Brain microvascular endothelial cell (primary cell): ENCODE measurements around the gene SMAD3.
A peak's percentile ranks its signal among the peaks of the same experiment; 100 is the strongest.

Experiments
- DNase-seq: peaks from one replicate; pipeline ENCODE4 v3.0.0-alpha.2; 2020
- H3K27ac ChIP-seq: fragments of 250-450 bp; sonication (Bioruptor Pico); 2 replicates; pipeline ENCODE4 v1.5.1; 2020; ENCODE audit warnings: mild to moderate bottlenecking, moderate library complexity
- H3K27me3 ChIP-seq: fragments of 250-450 bp; sonication (Bioruptor Pico); replicated peaks from 2 replicates; pipeline ENCODE4 v1.5.1; 2020; ENCODE audit warnings: mild to moderate bottlenecking
- H3K36me3 ChIP-seq: fragments of 250-450 bp; sonication (Bioruptor Pico); replicated peaks from 2 replicates; pipeline ENCODE4 v1.5.1; 2020; ENCODE audit warnings: mild to moderate bottlenecking
- H3K4me3 ChIP-seq: 2 replicates; pipeline ENCODE4 v1.5.1; 2011; ENCODE audit warnings: low read depth, mild to moderate bottlenecking, control low read depth, low read length, moderate library complexity
- in situ Hi-C: cut with HindIII; loops from 2 replicates; pipeline ENCODE4 v1.10.0; 2017; ENCODE audit warnings: low sequenced_read_pairs, low pct_ligation_motif_present
- TF ChIP-seq, protein P1 (sequence below): IDR thresholded peaks from 2 replicates; pipeline ENCODE4 v1.5.1; 2011; ENCODE audit warnings: low read depth, mild to moderate bottlenecking, moderate library complexity, low read length, control low read depth, inconsistent platforms; ENCODE audit errors: missing control alignments

SMAD3 gene

GRCh38 chr15:67227846-67228245 is 162.4 kb downstream of the SMAD3 start:
- H3K27ac ChIP-seq, result no peak overlapping the region
- no peaks in the 10 kb centered on the region for H3K27me3 ChIP-seq
- in situ Hi-C loops, result no loop called here
- peaks cover 16% of the 10 kb centered on the region for H3K36me3 ChIP-seq
- no peak for DNase-seq
- H3K4me3 ChIP-seq, result no peak overlapping the region
- TF ChIP-seq, protein P1, sequence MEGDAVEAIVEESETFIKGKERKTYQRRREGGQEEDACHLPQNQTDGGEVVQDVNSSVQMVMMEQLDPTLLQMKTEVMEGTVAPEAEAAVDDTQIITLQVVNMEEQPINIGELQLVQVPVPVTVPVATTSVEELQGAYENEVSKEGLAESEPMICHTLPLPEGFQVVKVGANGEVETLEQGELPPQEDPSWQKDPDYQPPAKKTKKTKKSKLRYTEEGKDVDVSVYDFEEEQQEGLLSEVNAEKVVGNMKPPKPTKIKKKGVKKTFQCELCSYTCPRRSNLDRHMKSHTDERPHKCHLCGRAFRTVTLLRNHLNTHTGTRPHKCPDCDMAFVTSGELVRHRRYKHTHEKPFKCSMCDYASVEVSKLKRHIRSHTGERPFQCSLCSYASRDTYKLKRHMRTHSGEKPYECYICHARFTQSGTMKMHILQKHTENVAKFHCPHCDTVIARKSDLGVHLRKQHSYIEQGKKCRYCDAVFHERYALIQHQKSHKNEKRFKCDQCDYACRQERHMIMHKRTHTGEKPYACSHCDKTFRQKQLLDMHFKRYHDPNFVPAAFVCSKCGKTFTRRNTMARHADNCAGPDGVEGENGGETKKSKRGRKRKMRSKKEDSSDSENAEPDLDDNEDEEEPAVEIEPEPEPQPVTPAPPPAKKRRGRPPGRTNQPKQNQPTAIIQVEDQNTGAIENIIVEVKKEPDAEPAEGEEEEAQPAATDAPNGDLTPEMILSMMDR, result no peak

DNA sequence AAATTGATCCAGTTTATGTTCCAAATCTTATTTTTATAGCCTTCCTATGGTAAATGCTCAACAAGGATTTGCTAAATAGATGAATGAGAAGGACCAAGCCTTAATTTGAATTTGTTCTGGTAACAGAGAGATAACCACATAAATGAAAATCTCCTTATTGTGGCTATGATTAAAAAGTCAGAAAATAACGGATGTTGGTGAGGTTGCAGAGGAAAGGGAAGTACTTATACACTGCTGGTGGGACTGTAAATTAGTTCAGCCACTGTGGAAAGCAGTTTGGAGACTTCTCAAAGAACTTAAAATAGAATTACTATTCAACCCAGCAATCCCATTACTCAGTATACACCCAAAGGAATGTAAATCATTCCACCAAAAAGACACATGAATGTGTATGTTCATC is 162.9 kb downstream of the SMAD3 start:
- peaks cover 16% of the 10 kb centered on the region for H3K36me3 ChIP-seq
- DNase-seq, result no peak
- no peak overlapping the region for H3K27ac ChIP-seq
- TF ChIP-seq, protein P1, result no peak
- in situ Hi-C loops, result no loop called here
- no peak overlapping the region for H3K4me3 ChIP-seq
- H3K27me3 ChIP-seq, result no peaks in the 10 kb centered on the region

- Histone ChIP-seq H3K36me3 (peaks cover 16% of the 10 kb centered on the region), H3K27ac (no peak overlapping the region)
Observed at GRCh38 chr15:67230504-67230903, 165.1 kb downstream of the SMAD3 start.

DNA sequence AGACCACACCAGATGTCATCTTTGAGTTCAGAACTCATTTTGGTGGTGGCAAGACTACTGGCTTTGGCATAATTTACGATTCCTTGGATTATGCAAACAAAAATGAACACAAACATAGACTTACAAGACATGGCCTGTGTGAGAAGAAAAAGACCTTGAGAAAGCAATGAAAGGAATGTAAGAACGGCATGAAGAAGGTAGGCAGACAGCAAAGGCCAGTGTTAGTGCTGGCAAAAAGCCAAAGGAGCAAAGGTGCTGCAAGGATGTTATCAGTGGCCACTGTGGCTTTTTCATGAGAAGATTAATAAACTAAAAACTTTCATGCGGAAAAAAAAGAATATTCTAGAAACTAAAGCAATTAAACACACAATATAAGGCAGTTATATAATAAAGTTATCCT is 167.2 kb downstream of the SMAD3 start:
- Histone ChIP-seq H3K36me3 (peaks cover 17% of the 10 kb centered on the region), H3K27me3 (no peaks in the 10 kb centered on the region), H3K27ac (no peak overlapping the region), H3K4me3 (no peak overlapping the region)
- TF ChIP-seq, protein P1, result no peak
- in situ Hi-C loops, result no loop called here
- DNase-seq, result no peak

More at GRCh38 chr15:67230504-67230903, 165.1 kb downstream of the SMAD3 start:
- in situ Hi-C loops, result no loop called here
- TF ChIP-seq, protein P1, result no peak
- Histone ChIP-seq H3K4me3 (no peak overlapping the region), H3K27me3 (no peaks in the 10 kb centered on the region)
- no peak for DNase-seq

- H3K4me3 ChIP-seq, result no peak overlapping the region
- TF ChIP-seq, protein P1, result peak; percentile 43
- DNase-seq, result no peak
- no peak overlapping the region for H3K27ac ChIP-seq
- H3K36me3 ChIP-seq, result peaks cover 2% of the 10 kb centered on the region
- in situ Hi-C loops, result no loop called here
- H3K27me3 ChIP-seq, result no peaks in the 10 kb centered on the region
Observed at GRCh38 chr15:67240235-67241131, 175.1 kb downstream of the SMAD3 start.
